NCI-H2107 (cell line): ENCODE data around the gene TMEM163.
"Not testable (repeated sequence)": the region's sequence is repeated elsewhere in the genome, so short reads cannot be mapped to it uniquely, and the experiment has no call there.

ENCODE experiments used
- DNase-seq: peaks from one replicate; lab custom pipeline; 2025; lab: John Stamatoyannopoulos, UW

TMEM163 gene

DNA sequence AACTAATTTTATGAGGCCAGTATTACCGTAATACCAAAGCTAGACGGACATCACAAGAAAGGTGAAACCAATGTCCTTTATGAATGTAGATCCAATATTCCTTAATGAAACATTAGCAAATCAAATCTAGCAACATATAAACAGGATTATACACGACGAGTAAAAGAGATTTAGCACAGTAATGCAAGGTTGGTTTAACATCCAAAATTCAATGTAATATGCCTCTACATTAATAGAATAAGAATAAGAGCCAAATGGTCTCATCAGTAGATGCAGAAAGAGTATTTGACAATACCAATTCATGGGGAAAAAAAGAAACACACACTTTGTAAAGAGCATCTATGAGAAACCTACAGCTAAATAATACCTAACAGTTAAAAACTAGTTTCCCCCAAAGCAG is 99.5 kb downstream of the TMEM163 start:
- DNase-seq: no peak

DNA sequence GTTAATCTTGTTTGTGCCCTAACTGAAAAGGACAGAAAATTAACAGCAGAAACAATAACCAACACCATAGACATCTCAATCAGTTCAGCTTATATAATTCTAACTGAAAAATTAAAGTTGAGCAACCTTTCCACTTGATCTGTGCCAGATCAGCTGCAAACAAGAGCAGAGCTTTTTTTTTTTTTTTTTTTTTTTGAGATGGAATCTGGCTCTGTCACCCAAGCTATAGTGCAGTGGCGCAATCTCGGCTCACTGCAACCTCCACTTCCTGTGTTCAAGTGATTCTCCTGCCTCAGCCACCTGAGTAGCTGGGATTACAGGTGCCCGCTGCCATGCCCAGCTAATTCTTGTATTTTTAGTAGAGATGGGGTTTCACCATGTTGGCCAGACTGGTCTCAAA is 103.3 kb downstream of the TMEM163 start:
- DNase-seq: not testable (repeated sequence)

DNA sequence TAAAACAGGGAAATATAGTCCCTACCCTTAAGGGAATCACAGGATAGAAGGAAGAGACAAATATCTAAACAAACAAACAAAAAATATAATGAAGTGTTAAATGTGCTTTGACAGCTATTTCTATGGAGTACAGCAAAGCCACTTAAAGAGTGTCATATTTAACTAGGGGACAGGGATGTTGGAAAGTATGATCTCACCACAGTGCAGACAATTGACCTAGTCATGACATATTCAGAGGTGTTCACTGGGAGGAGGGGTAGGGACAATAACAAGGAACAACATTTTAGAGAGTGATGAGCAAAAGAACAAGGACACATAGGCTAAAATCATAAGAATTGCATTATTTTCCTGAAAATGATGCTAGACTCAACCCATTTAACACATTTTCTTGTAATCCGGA is 107.5 kb downstream of the TMEM163 start:
- DNase-seq: no peak

DNA sequence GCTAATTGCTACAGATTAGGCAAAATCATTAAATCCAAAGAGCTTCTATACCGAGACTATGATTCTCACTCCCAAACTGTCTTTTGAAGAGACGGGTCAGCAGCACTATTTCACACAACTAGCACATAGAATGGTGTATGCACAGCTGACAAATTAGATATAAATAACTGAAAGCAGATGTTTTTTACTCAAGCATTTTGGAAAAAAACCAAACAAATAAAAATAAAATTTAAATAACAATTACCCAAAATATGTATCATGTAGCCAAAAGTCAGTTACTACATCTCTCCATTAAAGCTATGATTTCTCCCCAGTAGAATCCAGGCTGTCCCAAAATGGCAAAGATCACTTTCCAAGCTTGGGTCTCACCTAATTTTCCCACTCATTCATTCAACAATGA is 107.9 kb downstream of the TMEM163 start:
- DNase-seq: no peak

DNA sequence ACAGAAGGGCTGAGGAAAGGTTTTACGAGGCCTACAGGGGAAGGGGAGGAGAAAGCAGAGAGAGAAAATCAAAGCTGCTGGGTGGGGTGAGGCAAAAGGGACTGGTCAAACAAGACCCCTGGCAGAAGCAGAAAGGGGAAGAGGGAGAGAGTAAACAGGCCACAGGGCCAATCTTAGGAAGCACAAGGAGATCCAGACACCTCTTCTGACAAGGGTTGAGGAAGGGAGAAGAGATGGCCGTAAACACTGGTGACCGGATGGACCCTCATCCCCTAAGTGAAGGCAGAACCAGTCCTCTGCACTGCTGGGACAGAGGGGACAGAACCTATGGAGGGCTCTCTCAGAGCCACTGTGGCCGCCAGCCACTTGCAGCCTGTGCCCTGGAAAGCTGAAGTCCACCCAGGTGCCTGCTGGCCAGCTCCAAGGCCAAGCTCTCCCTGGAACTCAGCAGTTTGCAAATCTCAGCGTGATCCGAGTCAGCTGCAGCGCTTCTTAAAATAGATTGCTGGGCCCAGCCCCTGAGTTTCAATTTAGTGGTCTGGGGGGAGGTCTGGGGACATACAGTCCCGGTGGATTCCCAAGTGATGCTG is 108.8 kb downstream of the TMEM163 start:
- no peak for DNase-seq

DNA sequence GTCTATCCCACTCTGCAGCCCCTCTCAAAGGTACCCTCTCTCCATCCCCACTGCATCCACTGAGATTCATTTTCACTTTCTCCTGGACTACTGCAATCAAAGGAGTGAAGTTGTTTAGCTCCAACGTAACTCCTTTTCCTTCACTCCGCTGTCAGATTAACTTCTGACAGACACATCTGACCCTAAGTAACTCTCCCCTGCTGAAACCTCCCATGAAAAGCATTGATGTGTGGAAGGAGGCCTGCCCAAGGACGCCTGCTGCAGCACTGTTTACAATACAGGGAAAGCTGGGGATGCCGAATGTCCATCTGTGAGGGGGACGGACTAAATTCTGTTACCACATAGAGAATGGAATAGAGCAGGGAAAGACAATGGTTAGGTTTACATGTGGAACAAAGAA is 114.8 kb downstream of the TMEM163 start:
- no peak for DNase-seq

DNA sequence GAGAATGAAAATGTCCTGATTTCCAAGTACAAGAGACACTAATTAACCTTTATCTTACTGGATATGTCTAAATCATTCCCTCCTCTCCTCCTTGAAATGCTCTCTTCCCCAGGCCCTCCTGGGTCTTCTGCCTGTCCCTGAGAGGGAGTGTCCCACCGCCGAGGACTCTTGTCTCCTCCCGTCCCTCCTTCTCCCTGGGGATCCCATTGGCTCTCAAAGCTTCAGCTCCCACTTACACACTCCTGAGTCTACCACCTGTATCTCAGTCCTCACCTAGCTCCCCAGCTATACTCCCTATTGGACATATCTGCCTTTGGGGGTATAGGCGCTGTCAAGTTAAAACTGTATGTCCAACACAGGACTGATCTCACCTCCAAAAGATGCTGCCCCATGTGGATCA is 116.1 kb downstream of the TMEM163 start:
- no peak for DNase-seq

DNA sequence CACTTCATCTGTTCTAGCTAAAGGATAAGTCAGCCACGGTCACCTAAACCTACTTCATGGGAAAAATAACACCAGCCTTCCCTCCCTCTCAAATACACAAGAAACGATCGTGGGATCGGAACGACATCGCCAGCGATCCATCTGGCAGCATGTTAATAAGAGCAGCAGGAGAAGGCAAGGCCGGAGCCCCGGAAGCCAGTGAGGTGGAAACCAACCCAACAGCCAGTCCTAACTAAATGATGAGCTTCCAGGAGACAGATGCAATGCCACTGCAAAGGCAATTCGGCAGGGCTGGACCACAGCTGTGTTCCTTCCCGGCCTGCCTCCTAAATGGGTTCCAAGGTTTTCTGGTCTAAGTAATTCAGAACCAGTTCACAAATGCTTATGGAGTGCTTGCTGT is 117.5 kb downstream of the TMEM163 start:
- DNase-seq: no peak

DNA sequence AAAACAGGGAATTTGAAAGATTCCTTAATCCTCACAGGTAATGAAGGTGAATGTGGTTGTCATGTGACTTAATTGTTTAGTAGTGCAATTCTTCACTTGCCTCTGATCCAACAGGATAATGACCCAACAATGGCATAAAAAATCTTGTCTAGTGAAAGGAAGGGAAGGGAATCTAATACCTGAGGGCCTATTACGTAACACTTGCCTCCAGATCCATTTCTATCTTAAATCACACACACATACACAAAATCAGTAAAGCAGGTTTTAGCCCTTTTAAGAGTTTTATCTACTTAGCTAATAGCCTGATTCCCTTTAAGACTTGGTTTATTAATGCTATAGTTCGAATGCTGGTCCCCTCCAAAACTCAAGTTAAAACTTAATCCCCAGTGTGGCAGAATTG is 118.6 kb downstream of the TMEM163 start:
- DNase-seq: no peak

DNA sequence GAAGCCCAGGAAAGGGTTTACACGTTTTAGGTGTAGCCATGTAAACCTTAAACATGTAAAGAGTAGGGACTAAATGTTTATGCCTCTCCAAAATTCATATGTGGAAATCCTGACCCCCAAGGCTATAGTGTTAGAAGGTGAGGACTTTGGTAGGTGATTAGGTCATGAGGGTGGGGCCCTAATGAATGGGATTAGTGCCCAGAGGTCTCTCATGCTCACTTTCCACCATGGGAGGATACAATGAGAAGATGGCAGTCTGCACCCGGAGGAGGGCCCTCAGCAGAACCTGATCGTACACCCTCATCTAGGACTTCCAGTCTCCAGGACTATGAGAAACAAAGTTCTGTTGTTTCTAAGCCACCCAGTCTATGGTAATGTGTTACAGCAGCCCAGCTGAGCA is 119.6 kb downstream of the TMEM163 start:
- no peak for DNase-seq

DNA sequence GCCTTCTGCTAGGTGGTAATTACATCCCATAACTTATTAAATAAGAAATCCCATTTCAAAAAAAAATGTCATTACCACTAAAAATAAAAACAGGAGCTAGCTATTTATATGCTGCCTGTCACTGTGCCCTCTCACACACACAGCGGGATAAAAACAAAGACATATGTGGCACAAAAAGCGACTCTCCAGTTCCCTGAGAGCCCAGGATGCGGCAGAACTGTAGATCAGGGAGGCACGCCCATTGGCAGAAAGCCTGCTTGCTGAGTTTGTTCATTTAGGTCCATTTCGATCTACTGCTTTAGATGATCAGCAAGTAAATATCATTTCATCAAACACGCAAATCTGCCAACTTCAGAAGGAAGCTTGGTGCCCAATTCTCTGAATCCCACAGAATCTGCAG is 124.4 kb downstream of the TMEM163 start:
- no peak for DNase-seq

DNA sequence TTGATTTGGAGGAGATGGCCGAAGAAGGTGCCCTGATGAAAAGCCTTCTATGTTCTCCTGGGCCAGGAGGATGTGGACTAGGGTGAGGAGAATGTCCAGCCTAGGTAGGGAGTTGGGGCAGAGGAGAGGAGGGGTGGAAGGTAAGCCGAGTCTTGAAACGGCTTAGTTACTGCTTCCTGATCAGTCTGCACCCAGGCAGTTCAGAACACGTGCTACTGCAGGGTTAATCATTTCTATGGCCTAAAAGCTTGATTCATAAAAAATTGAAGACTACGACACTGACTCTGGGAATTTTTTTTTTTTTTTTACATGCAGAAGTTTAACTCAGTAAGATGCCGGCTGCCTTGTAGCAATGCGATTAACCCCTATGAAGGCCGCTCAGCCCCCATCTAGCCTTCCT is 125.3 kb downstream of the TMEM163 start:
- DNase-seq: no peak

DNA sequence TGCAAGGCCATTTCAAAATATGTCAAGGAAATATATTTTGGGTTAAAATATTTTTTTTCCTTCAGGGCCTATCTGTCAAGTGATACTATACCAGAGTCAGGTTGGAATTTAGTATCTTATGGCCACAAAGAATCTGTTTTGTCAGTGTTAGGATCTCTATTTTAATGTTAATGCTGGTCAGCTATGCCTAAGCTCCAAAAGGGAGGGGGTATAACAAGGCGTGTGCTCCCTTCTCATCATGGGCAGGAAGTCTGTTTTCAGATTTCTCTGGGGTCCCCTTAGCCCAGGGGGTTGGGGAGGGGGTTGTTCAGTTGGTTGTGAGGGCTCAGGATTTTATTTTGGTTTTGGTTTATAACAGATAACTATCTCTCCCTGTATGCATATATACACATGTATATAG is 126.4 kb downstream of the TMEM163 start:
- no peak for DNase-seq

DNA sequence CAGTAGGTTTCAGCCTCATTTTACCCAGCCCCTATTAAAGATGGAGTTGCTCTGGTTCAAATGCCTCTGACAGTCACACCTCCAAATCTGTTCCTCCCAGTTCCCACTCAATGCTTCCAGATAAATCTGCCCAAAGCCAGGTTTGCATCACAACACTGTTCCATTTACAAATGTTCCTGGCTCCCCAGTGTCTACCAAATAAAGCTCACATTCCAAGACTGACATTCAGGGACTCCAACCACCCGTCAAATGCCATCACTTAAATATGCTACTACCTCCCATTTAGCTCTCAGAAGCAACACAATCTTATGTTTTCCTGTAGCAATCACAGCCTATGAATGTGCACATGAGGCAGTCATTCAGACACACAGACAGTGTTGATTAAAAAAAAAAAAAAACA is 127.3 kb downstream of the TMEM163 start:
- DNase-seq: no peak

DNA sequence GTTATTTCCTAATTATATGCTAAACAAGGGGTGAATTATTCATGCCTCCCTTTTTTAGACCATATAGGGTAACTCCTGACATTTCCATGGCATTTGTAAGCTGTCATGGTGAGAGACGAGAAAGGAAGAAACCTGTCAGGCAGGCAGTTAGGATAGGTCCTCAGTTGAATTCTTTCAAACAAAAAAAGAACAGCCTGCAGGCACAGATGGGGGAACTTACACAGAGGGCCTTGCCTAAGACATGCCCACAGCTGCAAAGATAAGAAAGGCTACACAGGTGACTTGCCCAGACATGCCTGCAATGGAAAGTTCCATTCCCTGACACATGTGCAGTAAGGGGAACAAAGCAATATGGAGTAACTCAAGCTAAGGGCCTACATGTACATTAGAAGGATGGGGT is 128.1 kb downstream of the TMEM163 start:
- DNase-seq: no peak

DNA sequence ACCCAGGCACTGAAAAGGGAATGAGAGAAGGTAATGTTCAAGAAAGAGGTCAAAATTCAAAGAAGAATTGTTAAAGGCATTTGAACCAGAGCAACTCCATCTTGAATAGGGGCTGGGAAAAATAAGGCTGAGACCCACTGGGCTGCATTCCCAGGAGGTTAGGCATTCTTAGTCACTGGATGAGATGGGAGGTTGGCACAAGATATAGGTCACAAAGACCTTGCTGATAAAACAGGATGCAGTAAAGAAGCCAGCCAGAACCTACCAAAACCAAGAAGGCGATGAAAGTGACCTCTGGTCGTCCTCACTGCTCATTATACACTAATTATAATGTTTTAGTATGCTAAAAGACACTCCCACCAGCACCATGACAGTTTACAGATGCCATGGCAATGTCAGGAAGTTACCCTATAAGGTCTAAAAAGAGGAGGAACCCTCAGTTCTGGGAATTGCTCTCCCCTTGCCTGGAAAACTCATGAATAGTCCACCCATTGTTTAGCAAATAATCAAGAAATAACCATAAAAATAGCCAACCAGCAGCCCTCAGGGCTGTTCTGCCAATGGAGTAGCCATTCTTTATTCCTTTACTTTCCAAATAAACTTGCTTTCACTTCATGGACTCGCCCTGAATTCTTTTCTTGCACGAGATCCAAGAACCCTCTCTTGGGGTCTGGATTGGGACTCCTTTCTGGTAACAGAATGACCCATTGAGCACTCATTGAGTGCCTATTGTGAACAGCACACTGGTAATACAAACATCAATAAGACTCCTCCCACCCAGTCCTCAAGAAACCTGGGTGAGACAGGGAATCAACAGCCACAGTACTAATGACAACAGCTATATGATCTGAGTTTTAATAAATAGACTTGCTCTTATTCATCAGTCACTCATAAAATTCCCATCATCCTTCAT is 129.4 kb downstream of the TMEM163 start:
- not testable (repeated sequence) for DNase-seq

DNA sequence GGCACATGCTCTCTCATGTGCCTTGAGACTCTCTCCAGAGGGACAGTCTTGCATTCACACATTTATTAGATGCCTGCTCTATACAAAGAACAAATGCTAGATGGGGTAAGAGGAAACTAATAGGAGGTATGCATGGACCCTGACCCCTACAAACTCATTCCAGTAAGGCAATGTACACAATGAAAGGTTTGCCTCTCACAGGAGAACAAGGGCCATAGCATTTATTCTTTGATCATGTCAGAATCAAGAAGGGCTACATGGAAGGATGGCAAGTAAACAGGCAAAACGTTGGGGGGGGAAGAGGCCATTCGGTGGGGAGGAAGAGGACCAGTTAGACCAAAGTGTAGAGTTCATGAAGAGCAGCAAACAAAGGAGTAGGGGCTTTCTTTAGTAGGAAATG is 130.2 kb downstream of the TMEM163 start:
- DNase-seq: no peak

DNA sequence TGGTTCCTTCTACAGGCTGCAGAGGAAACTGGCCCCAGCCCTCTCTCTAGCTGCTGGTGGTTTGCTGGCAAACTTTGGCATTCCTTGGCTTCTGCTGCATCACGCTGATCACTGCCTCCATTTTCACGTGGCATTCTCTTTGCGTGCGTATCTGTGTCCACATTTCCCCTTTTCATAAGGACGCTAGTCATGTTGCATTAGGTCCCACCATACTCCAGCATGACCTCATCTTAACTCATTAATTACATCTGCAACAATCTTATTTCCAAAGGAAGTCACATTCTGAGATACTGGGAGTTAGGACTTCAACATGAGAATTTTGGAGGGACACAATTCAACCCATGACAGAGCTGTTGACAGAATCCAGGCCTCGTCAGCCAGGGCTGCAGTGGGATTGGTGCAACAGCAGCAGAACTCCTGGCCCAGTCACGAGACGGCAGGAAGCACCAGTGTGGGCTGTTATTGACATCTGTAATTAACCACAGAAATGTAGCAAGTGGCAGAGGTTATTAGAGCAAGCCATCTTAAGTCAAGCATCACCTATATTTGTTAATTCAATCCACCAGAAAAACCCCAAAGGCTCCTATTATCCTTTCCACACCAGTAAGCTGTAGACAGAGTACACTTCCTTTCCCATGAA is 132.4 kb downstream of the TMEM163 start:
- DNase-seq: no peak

DNA sequence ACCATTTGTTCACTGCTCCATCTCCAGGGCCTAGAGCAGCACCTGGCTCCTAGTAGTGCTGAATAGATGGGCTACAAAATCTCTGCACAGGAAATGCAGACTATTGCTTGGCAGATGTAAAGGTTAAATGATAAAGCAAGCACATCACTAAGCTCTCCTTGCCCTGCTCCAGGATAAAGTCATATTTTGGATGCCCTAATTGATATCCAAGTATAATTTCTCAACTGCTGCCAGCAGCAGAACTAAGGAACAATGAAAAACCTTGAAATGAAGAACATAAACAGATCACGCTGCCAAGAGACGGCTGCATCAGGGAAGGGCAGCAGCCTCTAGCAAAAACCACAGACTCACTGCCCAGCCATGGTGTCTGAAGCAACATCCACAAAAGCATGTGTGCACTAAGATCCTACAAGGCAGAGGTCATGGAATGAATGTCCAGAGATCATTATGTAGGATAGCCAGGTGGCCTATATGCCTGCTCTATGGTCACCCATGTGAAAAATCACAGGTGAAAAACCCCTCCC is 134.7 kb downstream of the TMEM163 start:
- no peak for DNase-seq

DNA sequence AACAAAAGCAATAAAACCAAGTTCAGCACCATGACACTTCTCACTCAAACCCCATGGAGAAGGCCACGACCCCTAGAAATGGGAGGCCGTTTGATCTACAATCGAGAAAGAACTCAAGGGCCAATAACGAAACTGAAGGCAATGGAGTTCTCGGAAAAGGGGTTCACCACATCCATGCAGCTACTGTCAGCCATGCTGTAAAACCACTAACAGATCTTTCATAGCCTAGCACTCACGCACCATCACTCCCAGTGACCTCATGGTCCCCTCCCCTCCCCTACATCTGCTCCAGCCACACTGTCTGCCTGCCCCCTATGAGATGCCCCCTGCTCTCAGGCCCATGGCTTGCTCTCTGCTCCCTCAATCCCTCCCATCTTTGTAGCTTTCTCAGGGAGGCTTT is 135.3 kb downstream of the TMEM163 start:
- DNase-seq: no peak

DNA sequence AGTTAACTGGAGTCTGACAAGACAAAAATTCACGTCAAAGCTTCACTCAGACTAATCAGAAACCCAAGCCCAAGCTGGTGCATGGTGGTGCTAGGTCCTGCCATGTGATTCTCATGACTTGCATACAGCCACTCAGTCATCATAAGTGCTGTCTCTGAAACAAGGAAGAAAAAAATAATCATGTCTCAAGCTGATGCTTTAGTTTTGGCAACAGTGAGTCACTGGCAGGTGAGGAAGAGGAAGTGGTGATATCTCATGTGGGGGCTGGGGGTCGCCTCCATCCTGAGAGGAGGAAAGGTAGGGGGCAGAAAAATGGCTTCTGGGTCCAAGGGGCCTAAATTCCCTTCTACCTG is 136.3 kb downstream of the TMEM163 start:
- DNase-seq: no peak

DNA sequence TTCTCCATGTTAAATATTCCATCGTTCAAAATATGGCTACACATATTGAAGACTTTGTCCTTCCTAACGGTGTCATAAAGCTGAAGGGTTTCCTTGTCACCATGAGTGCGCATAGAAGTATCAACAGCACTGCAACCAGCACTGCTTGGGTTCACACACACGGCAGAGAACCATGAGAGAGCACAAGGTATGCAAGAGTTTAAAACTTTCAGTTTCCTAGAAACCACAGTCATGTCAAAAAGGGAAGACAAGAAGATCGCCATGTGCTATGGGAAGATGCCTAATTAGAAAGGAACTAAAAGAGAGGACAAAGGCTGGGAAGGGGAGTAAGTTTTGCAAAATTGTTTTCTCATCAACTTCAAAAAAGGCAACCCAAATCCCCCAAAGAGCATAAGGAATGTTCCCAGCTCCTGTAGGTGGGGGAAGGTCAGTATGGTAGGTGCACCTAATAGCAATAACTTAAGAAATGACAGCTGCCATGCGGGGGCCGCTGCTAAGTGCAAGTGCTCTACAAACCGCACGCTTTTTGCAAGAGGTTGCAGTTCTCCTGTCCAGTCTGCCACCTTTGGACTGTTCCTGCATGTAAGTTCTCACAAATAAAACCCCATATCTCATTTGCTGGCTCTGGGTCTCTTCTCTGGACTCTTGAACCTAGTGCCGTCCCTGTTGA is 136.8 kb downstream of the TMEM163 start:
- DNase-seq: no peak

DNA sequence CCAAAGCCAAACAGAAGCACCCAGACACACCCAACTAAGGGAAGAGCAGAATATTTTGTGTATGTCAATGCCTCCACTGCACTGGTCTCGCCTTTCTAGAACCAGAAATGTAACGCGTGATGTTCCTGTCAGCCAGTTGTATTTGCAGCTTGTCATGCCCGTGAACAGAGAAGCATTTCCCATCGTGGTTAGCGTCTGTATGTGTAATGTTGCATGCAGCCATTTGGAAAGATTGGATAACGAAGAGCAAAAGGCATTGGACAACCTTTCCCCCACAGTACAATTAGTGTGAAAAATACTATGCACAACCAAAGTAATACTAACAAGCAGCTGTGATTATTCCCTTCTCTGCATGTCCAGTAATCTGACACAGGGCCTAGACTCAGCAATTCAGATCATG is 140.5 kb downstream of the TMEM163 start:
- DNase-seq: no peak
